ENCODE data around the gene PRADC1.
"Not testable (repeated sequence)": the region's sequence is repeated elsewhere in the genome, so short reads cannot be mapped to it uniquely, and the experiment has no call there.

The PRADC1 gene

DNA sequence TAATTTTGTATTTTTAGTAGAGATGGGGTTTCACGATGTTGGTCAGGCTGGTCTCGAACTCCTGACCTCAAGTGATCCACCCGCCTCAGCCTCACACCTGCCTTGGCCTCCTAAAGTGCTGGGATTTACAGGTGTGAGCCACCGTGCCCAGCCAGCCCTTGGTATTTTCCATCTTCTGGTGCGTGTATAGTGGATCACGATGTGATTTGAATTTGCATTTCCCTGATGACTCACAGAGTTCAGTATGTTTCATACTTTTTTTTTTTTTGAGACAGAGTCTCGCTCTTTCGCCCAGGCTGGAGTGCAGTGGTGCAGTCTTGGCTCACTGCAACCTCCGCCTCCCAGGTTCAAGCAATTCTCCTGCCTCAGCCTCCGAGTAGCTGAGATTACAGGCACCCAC lies 32.8 kb downstream of the PRADC1 start:
- DNase-seq, result not testable (repeated sequence)

DNA sequence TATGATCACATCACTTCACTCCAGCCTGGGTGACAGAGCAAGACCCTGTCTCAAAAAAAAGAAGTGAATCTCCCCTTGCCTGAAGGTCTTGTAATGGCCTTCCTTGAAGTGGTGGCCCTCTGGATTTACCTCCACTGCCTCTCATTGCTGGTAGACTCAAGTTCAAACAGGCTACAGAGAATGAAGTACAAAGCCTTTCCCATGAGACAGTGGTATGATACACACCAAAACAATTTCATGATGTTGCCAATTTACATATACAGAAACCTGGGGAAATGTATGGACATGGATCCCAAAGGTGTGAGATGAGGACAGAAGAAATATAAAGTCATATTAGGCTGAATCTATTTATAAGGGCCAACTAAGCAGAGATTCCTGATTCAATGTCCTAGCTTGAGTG lies 35.5 kb downstream of the PRADC1 start:
- DNase-seq, result no peak

DNA sequence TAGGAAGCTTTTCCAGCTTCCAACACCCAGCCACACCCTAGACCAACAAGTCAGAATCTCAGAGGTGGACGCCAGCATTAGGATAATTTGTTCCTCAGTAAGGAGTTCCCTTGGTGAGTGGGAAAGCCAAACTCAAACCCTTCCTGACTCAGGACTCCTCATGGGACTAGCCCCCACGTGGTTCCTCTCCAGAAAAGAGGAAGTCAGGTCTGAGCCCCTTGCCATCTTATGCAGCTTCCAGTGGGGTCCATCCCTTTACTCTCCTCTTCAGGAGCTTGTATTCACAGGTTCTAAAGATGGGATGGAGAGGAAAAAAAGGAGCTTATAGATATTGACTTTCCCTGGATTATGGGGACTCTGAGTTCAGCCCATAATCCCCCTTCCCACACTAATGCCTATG lies 45.5 kb downstream of the PRADC1 start:
- no peak for DNase-seq

DNA sequence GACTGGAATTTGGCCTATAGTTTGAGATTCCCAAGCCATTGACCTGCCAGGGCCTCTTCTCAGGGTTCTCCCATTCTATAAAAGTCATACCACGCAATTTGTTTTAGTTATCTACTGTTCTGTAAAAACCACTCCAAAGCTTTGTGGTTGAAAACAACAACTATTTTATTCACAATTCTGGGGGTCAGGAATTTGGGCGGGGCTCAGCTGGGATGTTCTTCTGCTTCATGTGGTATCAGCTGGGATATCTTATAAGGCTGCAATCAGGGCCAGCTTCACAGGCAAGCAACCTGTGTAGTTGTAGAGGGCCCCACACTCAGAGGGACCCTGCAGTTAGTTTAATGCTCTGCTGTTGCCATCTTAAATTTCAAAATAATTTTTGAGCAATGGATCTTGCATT lies 47.1 kb downstream of the PRADC1 start:
- DNase-seq, result no peak
